GM21737 (cell line): ENCODE results near the gene MALL.
"Not testable (repeated sequence)": the region's sequence is repeated elsewhere in the genome, so short reads cannot be mapped to it uniquely, and the experiment has no call there.

ENCODE experiments used
- ATAC-seq: cut with Tn5 transposase; IDR thresholded peaks from one replicate; pipeline ENCODE4 v1.9.1; 2021; ENCODE audit warnings: mild to moderate bottlenecking, moderate library complexity; ENCODE audit not compliant: unreplicated experiment

The MALL gene

GRCh38 chr2:110099471-110100225, 16.0 kb downstream of the MALL start:
- no peak for ATAC-seq

- ATAC-seq, result no peak
These were observed 16.6 kb downstream of the MALL start for GRCh38 chr2:110099038-110099425.

GRCh38 chr2:110097506-110098220, 18.0 kb downstream of the MALL start:
- ATAC-seq, result no peak

- ATAC-seq, result no peak
These were observed 19.5 kb downstream of the MALL start for GRCh38 chr2:110095994-110096633.

- not testable (repeated sequence) for ATAC-seq
These were observed 20.6 kb downstream of the MALL start for GRCh38 chr2:110094884-110095534.

- ATAC-seq, result not testable (repeated sequence)
These were observed 21.7 kb downstream of the MALL start for GRCh38 chr2:110093924-110094323.

GRCh38 chr2:110090164-110090563, 25.5 kb downstream of the MALL start:
- ATAC-seq, result not testable (repeated sequence)

- not testable (repeated sequence) for ATAC-seq
These were observed 31.9 kb downstream of the MALL start for GRCh38 chr2:110083757-110084156.

- ATAC-seq, result not testable (repeated sequence)
These were observed 32.5 kb downstream of the MALL start for GRCh38 chr2:110083162-110083561.

- not testable (repeated sequence) for ATAC-seq
These were observed 37.5 kb downstream of the MALL start for GRCh38 chr2:110078104-110078503.

GRCh38 chr2:110075896-110076295, 39.7 kb downstream of the MALL start:
- ATAC-seq, result not testable (repeated sequence)

- ATAC-seq, result not testable (repeated sequence)
These were observed 45.8 kb downstream of the MALL start for GRCh38 chr2:110069869-110070268.

- ATAC-seq, result not testable (repeated sequence)
These were observed 47.5 kb downstream of the MALL start for GRCh38 chr2:110068153-110068552.

- not testable (repeated sequence) for ATAC-seq
These were observed 53.3 kb downstream of the MALL start for GRCh38 chr2:110062332-110062731.

GRCh38 chr2:110060550-110060949, 55.1 kb downstream of the MALL start:
- not testable (repeated sequence) for ATAC-seq

GRCh38 chr2:110059694-110060358, 55.8 kb downstream of the MALL start:
- ATAC-seq, result not testable (repeated sequence)

GRCh38 chr2:110059009-110059693, 56.5 kb downstream of the MALL start:
- ATAC-seq, result not testable (repeated sequence)

GRCh38 chr2:110058034-110058433, 57.6 kb downstream of the MALL start:
- ATAC-seq, result not testable (repeated sequence)

GRCh38 chr2:110055819-110056408, 59.7 kb downstream of the MALL start:
- ATAC-seq, result not testable (repeated sequence)
